ENCODE data around the gene GALT. TPM values are rescaled to one million over a fixed set of nuclear protein-coding genes. Genes with fewer than 3 reads are reported as not detected.

The GALT gene
- total RNA-seq, 1 donor from 2014 or later: 51.5 TPM

- Histone ChIP-seq H3K9me3 (replicated peaks) (no peaks in the 10 kb centered on the region), H3K27ac (replicated peaks) (peak overlapping the region; percentile 93), H3K36me3 (peaks cover 29% of the 10 kb centered on the region), H3K4me1 (peaks cover 85% of the 10 kb centered on the region), H3K4me3 (no peak overlapping the region), H3K27me3 (ENCODE audit: low read depth) (no peaks in the 10 kb centered on the region)
- no peak for DNase-seq
- intact Hi-C loops (cut with micrococcal nuclease): no loop called here
- TF ChIP-seq CTCF (IDR thresholded peaks at IDR 0.05; ENCODE audit: borderline replicate concordance): no peak
Measured at GRCh38 chr9:34650816-34651215, 4.3 kb downstream of the GALT start.

GRCh38 chr9:34651321-34651720 lies 4.8 kb downstream of the GALT start:
- H3K4me1 ChIP-seq: peaks cover 84% of the 10 kb centered on the region
- TF ChIP-seq CTCF (IDR thresholded peaks at IDR 0.05; ENCODE audit: borderline replicate concordance): no peak
- DNase-seq: no peak
- peaks cover 29% of the 10 kb centered on the region for H3K36me3 ChIP-seq
- peak overlapping the region; percentile 72 for H3K4me3 ChIP-seq
- peak overlapping the region; percentile 93 for H3K27ac ChIP-seq (replicated peaks)
- H3K27me3 ChIP-seq (ENCODE audit: low read depth): no peaks in the 10 kb centered on the region
- intact Hi-C loops (cut with micrococcal nuclease): no loop called here
- H3K9me3 ChIP-seq (replicated peaks): no peaks in the 10 kb centered on the region

- Histone ChIP-seq H3K36me3 (peaks cover 29% of the 10 kb centered on the region), H3K9me3 (replicated peaks) (no peaks in the 10 kb centered on the region), H3K27me3 (ENCODE audit: low read depth) (no peaks in the 10 kb centered on the region), H3K4me1 (peaks cover 84% of the 10 kb centered on the region), H3K27ac (replicated peaks) (peak within 1 kb of the TSS; percentile 93), H3K4me3 (peak within 1 kb of the TSS; percentile 72)
- intact Hi-C loops (cut with micrococcal nuclease): no loop called here
- peak; percentile 93 for DNase-seq
- peak; percentile 10 for TF ChIP-seq CTCF (IDR thresholded peaks at IDR 0.05; ENCODE audit: borderline replicate concordance)
Measured at GRCh38 chr9:34651876-34652601, 5.6 kb downstream of the GALT start, which contains the start of gene IL11RA. Gene IL11RA (plus strand): TSS chr9:34652185. CDS start chr9:34655218, 3,033 bp downstream.

GRCh38 chr9:34652602-34653000 lies 6.1 kb downstream of the GALT start:
- Histone ChIP-seq H3K27me3 (ENCODE audit: low read depth) (no peaks in the 10 kb centered on the region), H3K4me3 (peak overlapping the region; percentile 72), H3K9me3 (replicated peaks) (no peaks in the 10 kb centered on the region), H3K4me1 (peaks cover 80% of the 10 kb centered on the region), H3K27ac (replicated peaks) (peak overlapping the region; percentile 93), H3K36me3 (peaks cover 29% of the 10 kb centered on the region)
- no peak for TF ChIP-seq CTCF (IDR thresholded peaks at IDR 0.05; ENCODE audit: borderline replicate concordance)
- intact Hi-C loops (cut with micrococcal nuclease): no loop called here
- DNase-seq: no peak

- no peak for TF ChIP-seq CTCF (IDR thresholded peaks at IDR 0.05; ENCODE audit: borderline replicate concordance)
- peaks cover 71% of the 10 kb centered on the region for H3K4me1 ChIP-seq
- peak overlapping the region; percentile 93 for H3K27ac ChIP-seq (replicated peaks)
- peak overlapping the region; percentile 72 for H3K4me3 ChIP-seq
- H3K9me3 ChIP-seq (replicated peaks): no peaks in the 10 kb centered on the region
- intact Hi-C loops (cut with micrococcal nuclease): no loop called here
- no peaks in the 10 kb centered on the region for H3K27me3 ChIP-seq (ENCODE audit: low read depth)
- H3K36me3 ChIP-seq: peaks cover 25% of the 10 kb centered on the region
- DNase-seq: no peak
Measured at GRCh38 chr9:34653151-34654072, 6.9 kb downstream of the GALT start.
